Measurements from ENCODE around the gene INHBC. TPM values are rescaled to one million over a fixed set of nuclear protein-coding genes. Genes with fewer than 3 reads are reported as not detected.

INHBC gene
- total RNA-seq, 1 experiment from 2014 or later, result 0.11 TPM

GRCh38 chr12:57471661-57472060, 37.1 kb downstream of the INHBC start:
- H3K4me3 ChIP-seq (ENCODE audit: low read length), result no peak overlapping the region
- DNase-seq, result no peak
- H3K9me2 ChIP-seq (replicated peaks; ENCODE audit: insufficient read depth, low read length), result no peaks in the 10 kb centered on the region
- no peaks in the 10 kb centered on the region for H3K79me2 ChIP-seq (ENCODE audit: low read length)
- no peak overlapping the region for H3K27ac ChIP-seq (ENCODE audit: low read length)
- H3K27me3 ChIP-seq (ENCODE audit: low read length), result no peaks in the 10 kb centered on the region
- H3K4me2 ChIP-seq (ENCODE audit: low read depth, low read length, poor library complexity, severe bottlenecking), result no peak overlapping the region
- peaks cover 5% of the 10 kb centered on the region; the same call in 1 of the 2 replicates for H3K4me1 ChIP-seq (ENCODE audit: low read length)
- H3K36me3 ChIP-seq (ENCODE audit: insufficient read depth, low read length), result no peaks in the 10 kb centered on the region
- H3K9me3 ChIP-seq (ENCODE audit: low read length), result no peaks in the 10 kb centered on the region
- H3K9ac ChIP-seq (ENCODE audit: low read length), result no peak overlapping the region
- H4K20me1 ChIP-seq (ENCODE audit: insufficient read depth, low read depth, low read length), result no peaks in the 10 kb centered on the region
- no peak overlapping the region for H2AFZ ChIP-seq (ENCODE audit: low read length)

DNA sequence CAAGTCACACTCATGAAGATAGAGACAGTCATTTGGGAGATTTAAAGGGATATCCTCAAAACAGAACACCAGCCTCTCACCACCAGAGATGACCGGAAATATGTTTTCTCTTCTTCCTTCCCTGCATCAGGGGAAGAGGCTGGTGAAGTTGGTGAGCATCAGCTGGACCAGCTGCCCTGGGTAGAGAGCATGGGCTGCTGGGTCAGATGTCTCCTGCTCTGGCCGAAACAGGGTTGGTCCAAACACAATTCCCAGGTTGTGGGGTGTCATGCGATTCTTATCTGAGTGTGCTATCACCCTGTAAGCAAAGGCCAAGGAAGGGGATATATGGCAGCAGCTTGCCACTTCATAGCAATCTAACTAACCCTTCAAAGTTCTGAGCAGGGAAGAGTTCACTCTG, 37.8 kb downstream of the INHBC start:
- H3K4me2 ChIP-seq (ENCODE audit: low read depth, low read length, poor library complexity, severe bottlenecking), result no peak overlapping the region
- no peaks in the 10 kb centered on the region for H4K20me1 ChIP-seq (ENCODE audit: insufficient read depth, low read depth, low read length)
- no peaks in the 10 kb centered on the region for H3K27me3 ChIP-seq (ENCODE audit: low read length)
- H3K9me3 ChIP-seq (ENCODE audit: low read length), result no peaks in the 10 kb centered on the region
- no peak overlapping the region for H3K4me3 ChIP-seq (ENCODE audit: low read length)
- H3K9ac ChIP-seq (ENCODE audit: low read length), result no peak overlapping the region
- H2AFZ ChIP-seq (ENCODE audit: low read length), result no peak overlapping the region
- no peaks in the 10 kb centered on the region for H3K79me2 ChIP-seq (ENCODE audit: low read length)
- H3K27ac ChIP-seq (ENCODE audit: low read length), result no peak overlapping the region
- DNase-seq, result no peak
- H3K36me3 ChIP-seq (ENCODE audit: insufficient read depth, low read length), result no peaks in the 10 kb centered on the region
- no peaks in the 10 kb centered on the region for H3K9me2 ChIP-seq (replicated peaks; ENCODE audit: insufficient read depth, low read length)
- H3K4me1 ChIP-seq (ENCODE audit: low read length), result peaks cover 7% of the 10 kb centered on the region

- no peaks in the 10 kb centered on the region for H3K79me2 ChIP-seq (ENCODE audit: low read length)
- no peak overlapping the region for H3K9ac ChIP-seq (ENCODE audit: low read length)
- H3K9me3 ChIP-seq (ENCODE audit: low read length), result no peaks in the 10 kb centered on the region
- H3K9me2 ChIP-seq (replicated peaks; ENCODE audit: insufficient read depth, low read length), result no peaks in the 10 kb centered on the region
- no peaks in the 10 kb centered on the region for H3K27me3 ChIP-seq (ENCODE audit: low read length)
- H3K4me3 ChIP-seq (ENCODE audit: low read length), result no peak overlapping the region
- H3K27ac ChIP-seq (ENCODE audit: low read length), result no peak overlapping the region
- H4K20me1 ChIP-seq (ENCODE audit: insufficient read depth, low read depth, low read length), result no peaks in the 10 kb centered on the region
- peaks cover 12% of the 10 kb centered on the region for H3K4me1 ChIP-seq (ENCODE audit: low read length)
- no peak overlapping the region for H2AFZ ChIP-seq (ENCODE audit: low read length)
- no peaks in the 10 kb centered on the region for H3K36me3 ChIP-seq (ENCODE audit: insufficient read depth, low read length)
- no peak for DNase-seq
- no peak overlapping the region for H3K4me2 ChIP-seq (ENCODE audit: low read depth, low read length, poor library complexity, severe bottlenecking)
Measured at GRCh38 chr12:57473392-57473791, 38.8 kb downstream of the INHBC start.

GRCh38 chr12:57473886-57474285, 39.3 kb downstream of the INHBC start:
- DNase-seq, result no peak
- Histone ChIP-seq H3K4me3 (ENCODE audit: low read length) (no peak overlapping the region), H2AFZ (ENCODE audit: low read length) (no peak overlapping the region), H3K4me2 (ENCODE audit: low read depth, low read length, poor library complexity, severe bottlenecking) (no peak overlapping the region), H3K4me1 (ENCODE audit: low read length) (peaks cover 12% of the 10 kb centered on the region), H4K20me1 (ENCODE audit: insufficient read depth, low read depth, low read length) (no peaks in the 10 kb centered on the region), H3K79me2 (ENCODE audit: low read length) (no peaks in the 10 kb centered on the region), H3K36me3 (ENCODE audit: insufficient read depth, low read length) (no peaks in the 10 kb centered on the region), H3K9me3 (ENCODE audit: low read length) (no peaks in the 10 kb centered on the region), H3K27ac (ENCODE audit: low read length) (no peak overlapping the region), H3K27me3 (ENCODE audit: low read length) (no peaks in the 10 kb centered on the region), H3K9me2 (replicated peaks; ENCODE audit: insufficient read depth, low read length) (no peaks in the 10 kb centered on the region), H3K9ac (ENCODE audit: low read length) (no peak overlapping the region)

DNA sequence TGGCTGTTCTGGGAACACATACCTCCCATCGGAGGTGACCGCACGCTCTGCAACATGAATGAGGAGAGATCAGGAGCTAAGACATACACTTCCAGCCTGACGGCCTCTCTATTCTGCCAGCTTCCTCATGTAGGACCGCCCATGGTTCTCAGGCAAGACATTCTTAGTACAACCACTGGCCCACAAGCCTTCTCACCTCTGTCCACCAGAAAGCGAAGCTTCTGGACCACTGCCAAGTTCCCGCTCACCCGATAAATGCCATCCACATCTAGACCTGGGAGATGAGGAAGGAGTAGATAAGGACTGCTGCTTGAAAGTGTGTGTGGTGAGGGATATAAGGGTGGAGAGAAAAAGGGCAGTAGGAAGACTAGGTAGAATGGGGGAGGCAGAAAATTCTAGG, 39.8 kb downstream of the INHBC start:
- no peak overlapping the region for H3K27ac ChIP-seq (ENCODE audit: low read length)
- H3K4me1 ChIP-seq (ENCODE audit: low read length), result peaks cover 16% of the 10 kb centered on the region
- H4K20me1 ChIP-seq (ENCODE audit: insufficient read depth, low read depth, low read length), result no peaks in the 10 kb centered on the region
- H3K9me3 ChIP-seq (ENCODE audit: low read length), result no peaks in the 10 kb centered on the region
- H3K9me2 ChIP-seq (replicated peaks; ENCODE audit: insufficient read depth, low read length), result no peaks in the 10 kb centered on the region
- H3K9ac ChIP-seq (ENCODE audit: low read length), result no peak overlapping the region
- no peak overlapping the region for H3K4me2 ChIP-seq (ENCODE audit: low read depth, low read length, poor library complexity, severe bottlenecking)
- no peaks in the 10 kb centered on the region for H3K79me2 ChIP-seq (ENCODE audit: low read length)
- no peaks in the 10 kb centered on the region for H3K27me3 ChIP-seq (ENCODE audit: low read length)
- no peak overlapping the region for H3K4me3 ChIP-seq (ENCODE audit: low read length)
- no peak overlapping the region for H2AFZ ChIP-seq (ENCODE audit: low read length)
- H3K36me3 ChIP-seq (ENCODE audit: insufficient read depth, low read length), result no peaks in the 10 kb centered on the region
- no peak for DNase-seq

DNA sequence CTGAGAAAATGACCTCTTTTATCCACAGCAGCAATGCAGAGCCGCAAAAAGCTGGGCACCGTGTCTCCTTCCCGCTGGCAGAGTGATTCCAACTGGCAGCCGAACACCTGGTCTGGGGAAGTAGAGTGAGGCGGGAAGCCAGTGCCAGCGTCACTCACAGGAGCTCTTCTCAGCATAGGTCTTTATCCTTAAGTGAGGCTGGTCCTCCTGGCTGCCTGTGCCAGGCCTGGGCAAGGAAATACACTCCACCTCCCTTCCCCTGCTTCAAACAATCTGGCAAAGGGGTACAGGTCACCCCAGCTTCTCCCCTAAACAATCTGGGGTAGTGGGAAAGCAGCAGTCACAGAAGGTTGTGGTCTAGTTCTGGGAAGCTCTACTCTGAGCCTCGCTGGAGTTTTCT, 40.3 kb downstream of the INHBC start:
- Histone ChIP-seq H3K79me2 (ENCODE audit: low read length) (no peaks in the 10 kb centered on the region), H3K36me3 (ENCODE audit: insufficient read depth, low read length) (no peaks in the 10 kb centered on the region)

GRCh38 chr12:57475271-57476161, 40.9 kb downstream of the INHBC start:
- Histone ChIP-seq H4K20me1 (ENCODE audit: insufficient read depth, low read depth, low read length) (no peaks in the 10 kb centered on the region), H3K79me2 (ENCODE audit: low read length) (no peaks in the 10 kb centered on the region)
- no peak for DNase-seq

More for the DNA sequence above, 40.3 kb downstream of the INHBC start:
- H3K4me2 ChIP-seq (ENCODE audit: low read depth, low read length, poor library complexity, severe bottlenecking), result no peak overlapping the region
- H3K27me3 ChIP-seq (ENCODE audit: low read length), result no peaks in the 10 kb centered on the region
- H3K9me3 ChIP-seq (ENCODE audit: low read length), result no peaks in the 10 kb centered on the region
- H3K9ac ChIP-seq (ENCODE audit: low read length), result no peak overlapping the region
- H4K20me1 ChIP-seq (ENCODE audit: insufficient read depth, low read depth, low read length), result no peaks in the 10 kb centered on the region
- H3K9me2 ChIP-seq (replicated peaks; ENCODE audit: insufficient read depth, low read length), result no peaks in the 10 kb centered on the region
- H2AFZ ChIP-seq (ENCODE audit: low read length), result no peak overlapping the region
- no peak overlapping the region for H3K4me3 ChIP-seq (ENCODE audit: low read length)
- DNase-seq, result no peak
- peaks cover 20% of the 10 kb centered on the region for H3K4me1 ChIP-seq (ENCODE audit: low read length)
- H3K27ac ChIP-seq (ENCODE audit: low read length), result no peak overlapping the region

DNA sequence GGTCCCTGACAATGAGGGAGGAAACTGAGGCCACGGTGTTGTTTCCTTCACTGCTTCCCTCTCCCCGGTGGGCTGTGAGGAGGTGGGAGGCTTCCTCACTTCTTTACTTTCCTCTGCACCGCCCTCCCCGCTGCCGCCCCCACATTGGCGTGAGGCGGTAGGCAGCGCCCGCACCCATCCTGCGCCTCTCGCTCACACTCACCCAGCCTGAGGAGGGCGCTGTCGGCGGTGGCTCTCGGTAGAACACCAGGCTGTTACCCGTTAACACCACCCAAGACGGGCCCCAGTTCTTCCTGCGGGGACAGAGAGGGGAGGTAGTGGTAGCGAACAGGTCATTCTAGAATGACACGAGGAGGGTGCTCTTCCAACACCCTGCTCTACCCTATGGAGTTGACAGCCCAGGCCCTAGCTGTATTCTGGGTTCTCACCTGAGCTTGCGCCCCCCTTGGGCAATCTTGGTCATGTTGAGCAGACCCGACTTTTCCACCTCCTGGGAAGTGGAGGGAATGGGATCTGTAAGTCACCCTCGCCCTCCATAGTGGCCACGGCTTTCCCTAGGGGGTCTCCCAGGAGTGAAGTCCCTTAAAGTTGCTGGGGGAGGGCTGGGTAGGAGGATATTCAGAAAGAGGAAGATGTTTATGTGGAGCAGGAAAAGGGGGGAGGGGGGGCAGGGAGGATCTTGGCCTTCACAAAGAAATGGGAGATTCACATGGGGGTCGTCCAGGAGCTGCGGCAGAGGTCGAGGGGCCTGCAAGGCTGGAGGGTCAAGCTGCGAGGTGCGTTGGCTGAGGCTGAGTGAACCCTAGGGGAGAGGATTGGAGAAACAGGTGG, 41.8 kb downstream of the INHBC start:
- DNase-seq, result no peak
- no peaks in the 10 kb centered on the region for H3K79me2 ChIP-seq (ENCODE audit: low read length)
- peaks cover 21% of the 10 kb centered on the region for H3K4me1 ChIP-seq (ENCODE audit: low read length)
- H3K9me2 ChIP-seq (replicated peaks; ENCODE audit: insufficient read depth, low read length), result no peaks in the 10 kb centered on the region
- H3K36me3 ChIP-seq (ENCODE audit: insufficient read depth, low read length), result no peaks in the 10 kb centered on the region
- no peak overlapping the region for H3K4me3 ChIP-seq (ENCODE audit: low read length)
- no peak overlapping the region for H3K27ac ChIP-seq (ENCODE audit: low read length)
- H4K20me1 ChIP-seq (ENCODE audit: insufficient read depth, low read depth, low read length), result no peaks in the 10 kb centered on the region
- H3K27me3 ChIP-seq (ENCODE audit: low read length), result no peaks in the 10 kb centered on the region
- no peak overlapping the region for H3K9ac ChIP-seq (ENCODE audit: low read length)
- no peak overlapping the region for H2AFZ ChIP-seq (ENCODE audit: low read length)
- H3K4me2 ChIP-seq (ENCODE audit: low read depth, low read length, poor library complexity, severe bottlenecking), result no peak overlapping the region
- H3K9me3 ChIP-seq (ENCODE audit: low read length), result no peaks in the 10 kb centered on the region

More at GRCh38 chr12:57475271-57476161, 40.9 kb downstream of the INHBC start:
- no peak overlapping the region for H3K4me3 ChIP-seq (ENCODE audit: low read length)
- H3K36me3 ChIP-seq (ENCODE audit: insufficient read depth, low read length), result no peaks in the 10 kb centered on the region
- H3K27me3 ChIP-seq (ENCODE audit: low read length), result no peaks in the 10 kb centered on the region
- no peak overlapping the region for H2AFZ ChIP-seq (ENCODE audit: low read length)
- no peak overlapping the region for H3K27ac ChIP-seq (ENCODE audit: low read length)
- H3K4me2 ChIP-seq (ENCODE audit: low read depth, low read length, poor library complexity, severe bottlenecking), result no peak overlapping the region
- H3K9me3 ChIP-seq (ENCODE audit: low read length), result no peaks in the 10 kb centered on the region
- H3K9ac ChIP-seq (ENCODE audit: low read length), result no peak overlapping the region
- H3K9me2 ChIP-seq (replicated peaks; ENCODE audit: insufficient read depth, low read length), result no peaks in the 10 kb centered on the region
- H3K4me1 ChIP-seq (ENCODE audit: low read length), result peaks cover 21% of the 10 kb centered on the region
